Endodermal cell (in vitro differentiated cells): ENCODE measurements around the gene RTL1. TPM values are rescaled to one million over a fixed set of nuclear protein-coding genes. Genes with fewer than 3 reads are reported as not detected.

Experiments
- DNase-seq: peaks from one replicate; pipeline ENCODE4 v3.0.0-alpha.2; 2017
- H3K27ac ChIP-seq: 2 replicates; pipeline ENCODE4 v1.5.1; 2013; ENCODE audit warnings: mild to moderate bottlenecking, low read depth, low read length, moderate library complexity
- H3K27me3 ChIP-seq: 2 replicates; pipeline ENCODE4 v1.6.1; 2013; ENCODE audit warnings: mild to moderate bottlenecking, low read length, moderate library complexity; ENCODE audit not compliant: insufficient read depth, control insufficient read depth, poor library complexity, severe bottlenecking
- H3K36me3 ChIP-seq: 2 replicates; pipeline ENCODE4 v1.7.0; 2013; ENCODE audit warnings: mild to moderate bottlenecking, low read length, moderate library complexity; ENCODE audit not compliant: control insufficient read depth, insufficient read depth
- H3K4me1 ChIP-seq: one replicate; pipeline ENCODE4 v1.7.0; 2013; ENCODE audit warnings: low read length; ENCODE audit not compliant: control insufficient read depth, insufficient read depth
- H3K4me3 ChIP-seq: 2 replicates; pipeline ENCODE4 v1.5.1; 2013; ENCODE audit warnings: mild to moderate bottlenecking, low read length, moderate library complexity
- H3K9ac ChIP-seq: 2 replicates; pipeline ENCODE4 v1.6.1; 2013; ENCODE audit warnings: mild to moderate bottlenecking, low read length, moderate library complexity; ENCODE audit not compliant: poor library complexity, severe bottlenecking; ENCODE audit errors: extremely low read depth
- H3K9me3 ChIP-seq: 2 replicates; pipeline ENCODE4 v1.6.1; 2013; ENCODE audit warnings: mild to moderate bottlenecking, low read length, moderate library complexity; ENCODE audit not compliant: control insufficient read depth
- H3K27ac Mint-ChIP-seq: 2 replicates; pipeline ENCODE4 v1.8.0; 2020; ENCODE audit warnings: mixed read lengths
- H3K27me3 Mint-ChIP-seq: 2 replicates; pipeline ENCODE4 v1.8.0; 2021; ENCODE audit warnings: mild to moderate bottlenecking, mixed read lengths; ENCODE audit not compliant: insufficient read depth
- H3K36me3 Mint-ChIP-seq: 2 replicates; pipeline ENCODE4 v1.8.0; 2020; ENCODE audit warnings: low read depth, mixed read lengths
- H3K4me1 Mint-ChIP-seq: 2 replicates; pipeline ENCODE4 v1.8.0; 2020; ENCODE audit warnings: mixed read lengths
- H3K4me3 Mint-ChIP-seq: 2 replicates; pipeline ENCODE4 v1.8.0; 2020; ENCODE audit warnings: mild to moderate bottlenecking, moderate library complexity, mixed read lengths
- H3K9me3 Mint-ChIP-seq: 2 replicates; pipeline ENCODE4 v1.8.0; 2020; ENCODE audit warnings: mild to moderate bottlenecking, mixed read lengths
- WGBS, 2 experiments: methylation state at CpG; one replicate each; pipeline versions ENCODE4 v1.1.5 to v1.1.7; 2013; ENCODE audit warnings: missing lambda C conversion rate in 2 of 2, mixed read lengths in 1 of 2; ENCODE audit not compliant: insufficient coverage in 1 of 2, insufficient read length in 1 of 2; 5-methylcytosine and 5-hydroxymethylcytosine counted together
- total RNA-seq, 2 donors: library from RNA; stranded (reverse); fragmentation: NEBNext Ultra II Directional in 1 of 2; extraction: Animal tissue kit (Norgen Biotek cat#: 25700) in 1 of 2; gene quantifications; 2 replicates in 1 of 2; 3 replicates in 1 of 2; pipeline ENCODE4 v1.2.1, GENCODE V29; 2021
- TF ChIP-seq, protein P1 (sequence below): fragments of 200-600 bp; sonication (generic); conservative IDR thresholded peaks from 2 replicates; pipeline ENCODE4 v1.5.0; 2021; ENCODE audit warnings: antibody characterized with exemption, mild to moderate bottlenecking

RTL1 gene
- total RNA-seq, 2 donors from 2014 or later = 0.86 to 2.0 TPM

DNA sequence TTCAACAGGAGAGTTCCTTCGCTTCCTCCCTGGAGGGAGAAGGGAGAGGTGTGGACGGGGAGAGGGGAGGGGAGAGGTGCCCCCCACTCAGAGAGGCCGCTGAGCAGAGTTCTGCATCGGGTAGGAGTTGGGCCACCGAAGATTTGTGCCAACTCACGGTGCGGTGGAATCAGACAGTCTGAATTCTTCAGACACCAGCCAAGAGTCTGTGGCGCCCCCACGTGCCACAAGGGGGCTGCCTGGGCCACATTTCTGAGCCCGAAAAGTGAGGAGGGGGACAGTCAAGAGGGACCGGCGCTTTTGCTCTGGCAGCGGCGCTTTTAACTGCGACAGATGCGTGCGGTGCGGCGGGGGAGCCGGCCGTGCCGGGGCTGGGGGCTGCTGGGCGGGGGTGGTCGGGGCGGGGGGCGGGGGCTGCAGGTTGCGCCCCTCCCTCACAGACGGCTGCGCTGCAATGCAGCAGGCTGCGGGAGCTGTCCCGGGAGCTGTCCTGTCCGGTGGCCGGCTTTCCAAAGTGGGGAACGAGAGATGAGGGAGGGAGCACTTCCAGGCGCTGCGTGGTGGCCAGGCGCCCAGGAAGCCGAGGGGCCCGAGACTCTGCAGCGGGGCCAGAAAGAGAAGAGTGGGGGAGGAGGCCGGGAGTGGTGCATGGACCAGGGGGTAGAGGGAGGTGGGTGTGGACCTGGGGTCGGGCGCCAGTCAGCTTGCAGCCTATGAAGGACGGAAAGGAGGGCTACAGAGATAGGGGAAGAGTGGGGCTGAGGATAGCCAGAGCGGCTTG, 975 bp upstream of the RTL1 start:
- TF ChIP-seq, protein P1, sequence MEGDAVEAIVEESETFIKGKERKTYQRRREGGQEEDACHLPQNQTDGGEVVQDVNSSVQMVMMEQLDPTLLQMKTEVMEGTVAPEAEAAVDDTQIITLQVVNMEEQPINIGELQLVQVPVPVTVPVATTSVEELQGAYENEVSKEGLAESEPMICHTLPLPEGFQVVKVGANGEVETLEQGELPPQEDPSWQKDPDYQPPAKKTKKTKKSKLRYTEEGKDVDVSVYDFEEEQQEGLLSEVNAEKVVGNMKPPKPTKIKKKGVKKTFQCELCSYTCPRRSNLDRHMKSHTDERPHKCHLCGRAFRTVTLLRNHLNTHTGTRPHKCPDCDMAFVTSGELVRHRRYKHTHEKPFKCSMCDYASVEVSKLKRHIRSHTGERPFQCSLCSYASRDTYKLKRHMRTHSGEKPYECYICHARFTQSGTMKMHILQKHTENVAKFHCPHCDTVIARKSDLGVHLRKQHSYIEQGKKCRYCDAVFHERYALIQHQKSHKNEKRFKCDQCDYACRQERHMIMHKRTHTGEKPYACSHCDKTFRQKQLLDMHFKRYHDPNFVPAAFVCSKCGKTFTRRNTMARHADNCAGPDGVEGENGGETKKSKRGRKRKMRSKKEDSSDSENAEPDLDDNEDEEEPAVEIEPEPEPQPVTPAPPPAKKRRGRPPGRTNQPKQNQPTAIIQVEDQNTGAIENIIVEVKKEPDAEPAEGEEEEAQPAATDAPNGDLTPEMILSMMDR = peak; percentile 85
- H3K9ac ChIP-seq = no peak overlapping the region
- Mint-ChIP-seq H3K9me3 (peaks cover 6% of the 10 kb centered on the region), H3K4me1 (peaks cover 35% of the 10 kb centered on the region), H3K36me3 (peaks cover 2% of the 10 kb centered on the region), H3K27me3 (peaks cover 41% of the 10 kb centered on the region), H3K27ac (peak overlapping the region; percentile 70), H3K4me3 (peak overlapping the region; percentile 61)
- peak overlapping the region; percentile 48 for H3K27ac ChIP-seq
- peak overlapping the region; percentile 65 for H3K4me3 ChIP-seq
- H3K9me3 ChIP-seq = peaks cover 22% of the 10 kb centered on the region
- WGBS, 2 experiments = 0 to 5% methylated on average over 2 to 44 of the region's 45 CpGs
- H3K4me1 ChIP-seq = peaks cover 18% of the 10 kb centered on the region
- peak; percentile 90 for DNase-seq
- no peaks in the 10 kb centered on the region for H3K36me3 ChIP-seq
- peaks cover 6% of the 10 kb centered on the region for H3K27me3 ChIP-seq

DNA sequence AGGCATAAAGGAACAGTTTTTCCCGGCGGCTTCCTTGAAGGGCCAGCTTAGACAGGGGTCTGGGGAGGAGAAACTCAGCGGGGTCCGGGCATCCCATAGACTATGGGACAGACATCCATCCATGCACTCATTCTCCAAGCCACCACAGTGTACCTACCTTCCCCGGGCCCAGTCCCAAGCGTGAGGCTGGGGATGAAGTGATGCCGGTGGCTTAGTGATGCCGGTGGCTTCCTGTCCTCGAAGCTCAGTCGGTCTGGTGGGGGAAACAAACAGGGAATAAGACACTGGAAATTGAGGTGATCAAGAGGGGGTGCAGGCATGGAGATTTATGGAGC, 421 bp downstream of the RTL1 start:
- H3K27me3 Mint-ChIP-seq = peaks cover 45% of the 10 kb centered on the region
- peaks cover 10% of the 10 kb centered on the region for H3K27me3 ChIP-seq
- H3K27ac Mint-ChIP-seq = no peak overlapping the region
- H3K4me3 Mint-ChIP-seq = no peak overlapping the region
- TF ChIP-seq, protein P1 = no peak
- WGBS, 2 experiments = 86 to 89% methylated on average over 6 to 8 of the region's 10 CpGs
- H3K27ac ChIP-seq = peak overlapping the region; percentile 68
- peaks cover 18% of the 10 kb centered on the region for H3K4me1 ChIP-seq
- peaks cover 10% of the 10 kb centered on the region for H3K9me3 ChIP-seq
- H3K9me3 Mint-ChIP-seq = no peaks in the 10 kb centered on the region
- peaks cover 46% of the 10 kb centered on the region for H3K4me1 Mint-ChIP-seq
- no peaks in the 10 kb centered on the region for H3K36me3 ChIP-seq
- H3K9ac ChIP-seq = no peak overlapping the region
- H3K4me3 ChIP-seq = no peak overlapping the region
- H3K36me3 Mint-ChIP-seq = peaks cover 2% of the 10 kb centered on the region
- no peak for DNase-seq

DNA sequence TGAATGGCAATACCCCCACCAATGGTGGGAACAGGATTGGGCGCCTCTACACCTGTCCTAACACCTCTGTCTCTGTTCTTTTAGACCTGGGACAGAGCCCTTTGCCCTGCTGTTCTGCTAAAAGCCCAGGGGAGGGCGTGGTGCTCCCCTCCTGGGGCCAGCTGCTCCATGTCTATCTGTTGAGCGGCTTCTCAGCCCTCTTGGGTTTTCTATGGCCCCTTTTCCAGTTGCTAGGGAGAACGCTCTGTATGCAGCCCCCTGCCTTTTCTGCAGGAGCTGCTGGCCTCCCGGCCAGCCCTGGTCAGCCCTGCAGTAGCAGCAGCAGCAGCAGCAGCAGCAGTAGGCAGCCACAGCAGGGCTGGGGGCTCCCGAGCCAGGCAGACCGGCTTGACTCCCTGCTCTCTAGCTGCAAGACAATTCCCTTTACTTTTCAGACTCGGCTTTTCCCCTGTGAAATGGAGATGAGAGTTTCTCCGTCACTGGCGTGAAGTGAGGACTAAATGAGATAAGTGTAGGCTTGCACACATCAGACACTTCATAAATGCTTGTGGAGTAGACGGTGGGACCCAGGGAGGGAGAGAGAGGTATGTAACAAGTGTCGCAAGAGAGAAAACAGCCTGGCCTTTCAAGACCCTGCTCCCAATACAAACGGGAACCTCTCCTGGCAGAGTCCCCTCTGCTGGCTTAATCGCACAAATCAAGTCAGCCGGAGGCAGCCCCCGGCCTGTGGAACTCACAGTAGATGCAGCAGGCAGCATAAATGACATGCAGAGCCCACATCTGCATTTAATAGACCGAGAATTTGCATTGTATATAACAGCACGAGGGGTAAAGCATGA, 1.0 kb downstream of the RTL1 start:
- peaks cover 18% of the 10 kb centered on the region for H3K4me1 ChIP-seq
- H3K27me3 Mint-ChIP-seq = peaks cover 45% of the 10 kb centered on the region
- H3K27me3 ChIP-seq = peaks cover 10% of the 10 kb centered on the region
- peaks cover 46% of the 10 kb centered on the region for H3K4me1 Mint-ChIP-seq
- peak overlapping the region; percentile 19 for H3K27ac Mint-ChIP-seq
- peak overlapping the region; percentile 68 for H3K27ac ChIP-seq
- peak; percentile 74 for DNase-seq
- no peak overlapping the region for H3K9ac ChIP-seq
- H3K36me3 ChIP-seq = no peaks in the 10 kb centered on the region
- H3K4me3 Mint-ChIP-seq = no peak overlapping the region
- no peaks in the 10 kb centered on the region for H3K9me3 Mint-ChIP-seq
- H3K36me3 Mint-ChIP-seq = peaks cover 2% of the 10 kb centered on the region
- no peak overlapping the region for H3K4me3 ChIP-seq
- WGBS, 2 experiments = 60 to 61% methylated on average over 7 to 18 of the region's 18 CpGs
- peaks cover 9% of the 10 kb centered on the region for H3K9me3 ChIP-seq
- TF ChIP-seq, protein P1 = peak; percentile 86
